Measurements from ENCODE around the gene SCFD2. TPM values are rescaled to one million over a fixed set of nuclear protein-coding genes. Genes with fewer than 3 reads are reported as not detected.

The SCFD2 gene
- total and polyA plus RNA-seq, 2 of the 8 experiments (the other 6 are each of a cell fraction or from before 2014, with no cell fraction given) = 6.2 to 10.2 TPM

- H4K5ac ChIP-seq (ENCODE audit: insufficient read length, low read depth, low read length) = no peak overlapping the region
Observed at GRCh38 chr4:53060278-53060677, 305.6 kb downstream of the SCFD2 start.

More at GRCh38 chr4:53060278-53060677, 305.6 kb downstream of the SCFD2 start:
- Histone ChIP-seq H3K4ac (replicated peaks; ENCODE audit: insufficient read length, low read depth, low read length) (no peak overlapping the region), H3K36me3 (ENCODE audit: control insufficient read depth in 2 of 4, insufficient read depth in 4 of 4, low read length in 3 of 4) (no peaks in the 10 kb centered on the region), H3K27me3 (replicated peaks in 1 of 4; ENCODE audit: control insufficient read depth in 3 of 4, extremely low read depth in 1 of 4, insufficient read depth in 3 of 4, low read length in 3 of 4) (no peaks in the 10 kb centered on the region), H3K56ac (replicated peaks; ENCODE audit: insufficient read length, low read depth, low read length) (no peak overlapping the region), H2BK12ac (ENCODE audit: low read depth, low read length) (no peak overlapping the region), H3K79me2 (ENCODE audit: control insufficient read depth in 1 of 2, insufficient read depth in 2 of 2, low read length in 2 of 2) (no peaks in the 10 kb centered on the region), H3K23me2 (ENCODE audit: low read depth, low read length) (no peaks in the 10 kb centered on the region), H3K9ac (replicated peaks in 1 of 4; ENCODE audit: extremely low read depth in 1 of 4, low read depth in 3 of 4, low read length in 3 of 4) (no peak overlapping the region), H2BK120ac (replicated peaks; ENCODE audit: low read depth, low read length) (no peak overlapping the region), H3K23ac (ENCODE audit: insufficient read length) (no peak overlapping the region), H3K9me3 (ENCODE audit: insufficient read depth in 2 of 2, low read depth in 1 of 2, low read length in 1 of 2) (no peaks in the 10 kb centered on the region), H3K18ac (ENCODE audit: extremely low read depth, low read length) (no peak overlapping the region), H4K8ac (ENCODE audit: extremely low read depth, insufficient read depth, low read length) (no peak overlapping the region), H2BK15ac (ENCODE audit: low read length) (no peak overlapping the region), H4K91ac (replicated peaks; ENCODE audit: insufficient read length, low read length) (no peak overlapping the region), H3K4me1 (replicated peaks in 1 of 4; ENCODE audit: control insufficient read depth in 3 of 4, insufficient read depth in 4 of 4, low read length in 3 of 4) (peaks cover 0 to 4% (median 0%) of the 10 kb centered on the region in 4 experiments; a peak in 1 of 7 replicates), H2AFZ (ENCODE audit: low read length) (no peak overlapping the region), H3K4me3 (ENCODE audit: extremely low read depth in 1 of 4, insufficient read depth in 2 of 4, low read depth in 3 of 4, low read length in 4 of 4) (no peak overlapping the region), H3K27ac (ENCODE audit: low read depth, low read length) (no peak overlapping the region), H3K79me1 (ENCODE audit: low read depth, low read length) (no peaks in the 10 kb centered on the region), H3K14ac (ENCODE audit: insufficient read length) (no peak overlapping the region), H3K4me2 (ENCODE audit: insufficient read depth in 1 of 2, low read depth in 2 of 2, low read length in 2 of 2) (no peak overlapping the region), H2BK20ac (ENCODE audit: low read length) (no peak overlapping the region), H4K20me1 (replicated peaks in 1 of 2; ENCODE audit: control insufficient read depth in 1 of 2, insufficient read depth in 2 of 2, low read length in 2 of 2) (no peaks in the 10 kb centered on the region), H2AK5ac (ENCODE audit: low read depth, low read length) (no peak overlapping the region), H2BK5ac (ENCODE audit: low read depth, low read length) (no peak overlapping the region)
- WGBS, 2 experiments (ENCODE audit: extremely low coverage in 1 of 2, insufficient coverage in 1 of 2, insufficient read length in 1 of 2, insufficient replicate concordance in 2 of 2, low coverage in 1 of 2, low lambda C conversion rate in 2 of 2, missing lambda C conversion rate in 1 of 2) = 86% methylated on average over 3 of the region's 3 CpGs; no CpG with 5 or more reads in 1 of the 2 experiments
- FAIRE-seq = no peak
- TF ChIP-seq EP300 (IDR thresholded peaks at IDR 0.05; ENCODE audit: borderline replicate concordance in 1 of 2, low read depth in 2 of 2, low read length in 2 of 2) (no peak), SP1 (IDR thresholded peaks at IDR 0.05; ENCODE audit: low read depth, low read length) (no peak), RXRA (IDR thresholded peaks at IDR 0.05; ENCODE audit: insufficient read depth, low read depth, low read length) (no peak), E2F6 (IDR thresholded peaks at IDR 0.05) (no peak), NRF1 (IDR thresholded peaks at IDR 0.05; ENCODE audit: low read depth, low read length) (no peak), PHF8 (conservative IDR thresholded peaks at IDR 0.05; ENCODE audit: low read depth, low read length) (no peak), CTCF (IDR thresholded peaks at IDR 0.05; ENCODE audit: control extremely low read depth in 1 of 3, insufficient read depth in 1 of 3, low read depth in 1 of 3, low read length in 3 of 3) (no peak)
- DNase-seq (ENCODE audit: low read depth in 1 of 2, low spot score in 2 of 2) = no peak
- ChIA-PET CTCF (ENCODE audit: partially characterized antibody) (no interaction called here), POLR2A (ENCODE audit: partially characterized antibody) (no interaction called here)

Data from H1 (cell line).